H1 (cell line): ENCODE data around the gene CNTF. TPM values are rescaled to one million over a fixed set of nuclear protein-coding genes. Genes with fewer than 3 reads are reported as not detected.
A peak's percentile ranks its signal among the peaks of the same experiment; 100 is the strongest.

ENCODE experiments used
- CTCF ChIA-PET: fragments of 300-600 bp; sonication (Branson Sonifier 250); formaldehyde crosslinking; loops from one replicate; lab custom pipeline; 2021; ENCODE audit not compliant: partially characterized antibody; lab: Charles Lee
- POLR2A ChIA-PET: fragments of 300-600 bp; sonication (Branson Sonifier 250); formaldehyde crosslinking; loops from one replicate; lab custom pipeline; 2021; ENCODE audit warnings: inconsistent platforms; ENCODE audit not compliant: partially characterized antibody; lab: Charles Lee
- DNase-seq, 2 experiments: peaks; one replicate each; pipeline versions ENCODE4 v3.0.0 to v3.0.0-alpha.2; 2010 to 2022; ENCODE audit warnings: low spot score in 2 of 2, low read depth in 1 of 2, mixed read lengths in 1 of 2
- FAIRE-seq: peaks from 2 replicates; lab custom pipeline; 2011; peaks lifted over from hg19 to GRCh38; lab: Jason Lieb, UNC
- H2AFZ ChIP-seq: 2 replicates; pipeline ENCODE4 v1.8.1; 2012; ENCODE audit warnings: low read length, inconsistent platforms
- H2AK5ac ChIP-seq: 2 replicates; pipeline ENCODE4 v1.6.1; 2013; ENCODE audit warnings: low read depth, low read length
- H2BK120ac ChIP-seq: replicated peaks from 2 replicates; pipeline ENCODE3; 2013; ENCODE audit warnings: low read depth, low read length, inconsistent platforms
- H2BK12ac ChIP-seq: 2 replicates; pipeline ENCODE4 v1.6.1; 2013; ENCODE audit warnings: low read depth, low read length
- H2BK15ac ChIP-seq: 2 replicates; pipeline ENCODE4 v1.6.1; 2013; ENCODE audit warnings: low read length
- H2BK20ac ChIP-seq: 2 replicates; pipeline ENCODE4 v1.6.1; 2013; ENCODE audit warnings: low read length
- H2BK5ac ChIP-seq: 2 replicates; pipeline ENCODE4 v1.6.1; 2013; ENCODE audit warnings: low read depth, low read length
- H3K14ac ChIP-seq: 2 replicates; pipeline ENCODE4 v1.6.1; 2013; ENCODE audit warnings: inconsistent platforms; ENCODE audit not compliant: insufficient read length
- H3K18ac ChIP-seq: 2 replicates; pipeline ENCODE4 v1.6.1; 2013; ENCODE audit warnings: low read length; ENCODE audit errors: extremely low read depth
- H3K23ac ChIP-seq: 2 replicates; pipeline ENCODE4 v1.6.1; 2013; ENCODE audit warnings: inconsistent platforms; ENCODE audit not compliant: insufficient read length
- H3K23me2 ChIP-seq: 2 replicates; pipeline ENCODE4 v1.6.1; 2013; ENCODE audit warnings: low read depth, low read length
- H3K27ac ChIP-seq: 2 replicates; pipeline ENCODE4 v1.6.1; 2011; ENCODE audit warnings: low read depth, low read length, inconsistent platforms
- H3K27me3 ChIP-seq, 4 experiments: replicated peaks in 1 of 4; 1 replicate in 1 of 4; 2 replicates in 3 of 4; pipeline versions ENCODE4 v1.6.1 to v1.8.1; 2011 to 2013; ENCODE audit warnings: low read length in 3 of 4, mild to moderate bottlenecking in 3 of 4, inconsistent platforms in 2 of 4, mixed read lengths in 2 of 4, moderate library complexity in 1 of 4; ENCODE audit not compliant: control insufficient read depth in 3 of 4, insufficient read depth in 3 of 4; ENCODE audit errors: extremely low read depth in 1 of 4
- H3K36me3 ChIP-seq, 4 experiments: 2 replicates each; pipeline versions ENCODE4 v1.6.1 to v1.8.1; 2011 to 2013; ENCODE audit warnings: mild to moderate bottlenecking in 4 of 4, low read length in 3 of 4, moderate library complexity in 2 of 4, control low read depth in 1 of 4, inconsistent platforms in 1 of 4; ENCODE audit not compliant: insufficient read depth in 4 of 4, control insufficient read depth in 2 of 4
- H3K4ac ChIP-seq: replicated peaks from 2 replicates; pipeline ENCODE3; 2013; ENCODE audit warnings: low read length, low read depth, mixed read lengths, inconsistent platforms; ENCODE audit not compliant: insufficient read length
- H3K4me1 ChIP-seq, 4 experiments: replicated peaks in 1 of 4; 1 replicate in 1 of 4; 2 replicates in 3 of 4; pipeline versions ENCODE4 v1.6.1 to v1.8.1; 2011 to 2013; ENCODE audit warnings: low read length in 3 of 4, inconsistent platforms in 2 of 4, mixed read lengths in 1 of 4; ENCODE audit not compliant: insufficient read depth in 4 of 4, control insufficient read depth in 3 of 4
- H3K4me2 ChIP-seq, 2 experiments: 2 replicates each; pipeline versions ENCODE4 v1.6.1 to v1.8.1; 2011 to 2013; ENCODE audit warnings: low read depth in 2 of 2, low read length in 2 of 2, control low read depth in 1 of 2, inconsistent platforms in 1 of 2, mild to moderate bottlenecking in 1 of 2; ENCODE audit not compliant: insufficient read depth in 1 of 2
- H3K4me3 ChIP-seq, 4 experiments: fragments of 200-600, 300-600 bp in 1 of 4; sonication (generic), shearing (Covaris generic), sonication (Bioruptor Twin) in 1 of 4; 2 replicates each; pipeline versions ENCODE4 v1.5.1 to v1.8.1; 2011 to 2016; ENCODE audit warnings: low read length in 4 of 4, low read depth in 3 of 4, control low read depth in 2 of 4, inconsistent platforms in 2 of 4, mild to moderate bottlenecking in 2 of 4, mixed read lengths in 1 of 4, moderate library complexity in 1 of 4; ENCODE audit not compliant: insufficient read depth in 2 of 4; ENCODE audit errors: extremely low read depth in 1 of 4
- H3K56ac ChIP-seq: replicated peaks from 2 replicates; pipeline ENCODE3; 2013; ENCODE audit warnings: low read depth, mild to moderate bottlenecking, mixed read lengths, low read length, inconsistent platforms; ENCODE audit not compliant: insufficient read length
- H3K79me1 ChIP-seq: 2 replicates; pipeline ENCODE4 v1.6.1; 2013; ENCODE audit warnings: low read depth, low read length, control low read depth
- H3K79me2 ChIP-seq, 2 experiments: 2 replicates each; pipeline versions ENCODE4 v1.6.1 to v1.8.1; 2012 to 2013; ENCODE audit warnings: low read length in 2 of 2, mild to moderate bottlenecking in 2 of 2, inconsistent platforms in 1 of 2; ENCODE audit not compliant: insufficient read depth in 2 of 2, control insufficient read depth in 1 of 2
- H3K9ac ChIP-seq, 4 experiments: replicated peaks in 1 of 4; 1 replicate in 1 of 4; 2 replicates in 3 of 4; pipeline versions ENCODE4 v1.6.1 to v1.8.1; 2011 to 2013; ENCODE audit warnings: low read depth in 3 of 4, low read length in 3 of 4, control low read depth in 2 of 4, mild to moderate bottlenecking in 2 of 4, moderate library complexity in 2 of 4, inconsistent platforms in 1 of 4; ENCODE audit errors: extremely low read depth in 1 of 4
- H3K9me3 ChIP-seq, 2 experiments: 2 replicates each; pipeline versions ENCODE4 v1.6.1 to v1.8.1; 2012 to 2013; ENCODE audit warnings: mild to moderate bottlenecking in 2 of 2, moderate library complexity in 2 of 2, control low read depth in 1 of 2, inconsistent platforms in 1 of 2, low read depth in 1 of 2, low read length in 1 of 2, mixed read lengths in 1 of 2; ENCODE audit not compliant: insufficient read depth in 2 of 2
- H4K20me1 ChIP-seq, 2 experiments: replicated peaks in 1 of 2; 2 replicates each; pipeline versions ENCODE3 to v1.8.1; 2011 to 2013; ENCODE audit warnings: inconsistent platforms in 2 of 2, low read length in 2 of 2, mild to moderate bottlenecking in 1 of 2; ENCODE audit not compliant: insufficient read depth in 2 of 2, control insufficient read depth in 1 of 2
- H4K5ac ChIP-seq: 2 replicates; pipeline ENCODE4 v1.6.1; 2013; ENCODE audit warnings: low read length, low read depth, mixed read lengths, inconsistent platforms; ENCODE audit not compliant: insufficient read length
- H4K8ac ChIP-seq: 2 replicates; pipeline ENCODE4 v1.8.0; 2013; ENCODE audit warnings: mild to moderate bottlenecking, moderate library complexity, low read length, inconsistent platforms; ENCODE audit not compliant: insufficient read depth; ENCODE audit errors: extremely low read depth
- H4K91ac ChIP-seq: replicated peaks from 2 replicates; pipeline ENCODE3; 2013; ENCODE audit warnings: low read length, mixed read lengths, inconsistent platforms; ENCODE audit not compliant: insufficient read length
- CREB1 ChIP-seq: IDR thresholded peaks from 2 replicates; pipeline ENCODE4 v1.6.1; 2012; ENCODE audit warnings: inconsistent platforms
- MAFK ChIP-seq: IDR thresholded peaks from 2 replicates; pipeline ENCODE4 v1.6.1; 2012; ENCODE audit warnings: low read depth, mild to moderate bottlenecking, improper control_type of control experiment, low read length
- WGBS, 2 experiments: shearing (Covaris generic) in 1 of 2; methylation state at CpG; one replicate each; pipeline versions ENCODE4 v1.1.6 to v1.1.7; 2013 to 2015; ENCODE audit warnings: low lambda C conversion rate in 2 of 2, mixed read lengths in 2 of 2, inconsistent platforms in 1 of 2, low coverage in 1 of 2, missing lambda C conversion rate in 1 of 2; ENCODE audit not compliant: insufficient replicate concordance in 2 of 2, insufficient coverage in 1 of 2, insufficient read length in 1 of 2; ENCODE audit errors: extremely low coverage in 1 of 2, missing lambda C conversion rate in 1 of 2; 5-methylcytosine and 5-hydroxymethylcytosine counted together
- polyA plus RNA-seq, 7 experiments: library from polyadenylated mRNA; depleted of rRNA in 3 of 7; stranded (reverse) in 5 of 7; unstranded in 2 of 7; fragments of >200 nt in 5 of 7; fragments of 200-250 nt in 2 of 7; gene quantifications; 1 replicate in 5 of 7; 2 replicates in 1 of 7; 4 replicates in 1 of 7; pipeline versions ENCODE4 v1.2.1 to v1.2.3, GENCODE V29; 2011 to 2013; ENCODE audit warnings: missing spikeins in 2 of 7, mixed read lengths in 2 of 7
- total RNA-seq: library from RNA; stranded (reverse); fragmentation: NEBNext Ultra II Directional; extraction: Animal tissue kit (Norgen Biotek cat#: 25700); gene quantifications from 2 replicates; pipeline ENCODE4 v1.2.1, GENCODE V29; 2021

CNTF gene
- total and polyA plus RNA-seq, 2 of the 8 experiments (the other 6 are each of a cell fraction or from before 2014, with no cell fraction given) = 0.41 to 1.5 TPM

GRCh38 chr11:58615559-58615958 lies 6.9 kb upstream of the CNTF start:
- H2BK12ac ChIP-seq = no peak overlapping the region
- FAIRE-seq = no peak

More at GRCh38 chr11:58615559-58615958, 6.9 kb upstream of the CNTF start:
- Histone ChIP-seq H3K14ac (no peak overlapping the region), H4K8ac (no peak overlapping the region), H2BK5ac (no peak overlapping the region), H3K18ac (no peak overlapping the region), H3K4ac (no peak overlapping the region), H3K56ac (no peak overlapping the region), H3K4me2 (no peak overlapping the region), H4K5ac (no peak overlapping the region), H2BK15ac (no peak overlapping the region), H4K20me1 (no peaks in the 10 kb centered on the region), H3K23ac (no peak overlapping the region), H3K4me1 (no peaks in the 10 kb centered on the region), H2BK20ac (no peak overlapping the region), H3K79me1 (no peaks in the 10 kb centered on the region), H4K91ac (no peak overlapping the region), H2AFZ (no peak overlapping the region), H3K23me2 (no peaks in the 10 kb centered on the region), H3K27ac (no peak overlapping the region), H3K9ac (no peak overlapping the region), H2AK5ac (no peak overlapping the region), H3K79me2 (no peaks in the 10 kb centered on the region), H3K4me3 (no peak overlapping the region), H3K9me3 (no peaks in the 10 kb centered on the region), H2BK120ac (no peak overlapping the region), H3K27me3 (no peaks in the 10 kb centered on the region), H3K36me3 (peaks cover 29 to 95% (median 79%) of the 10 kb centered on the region in 4 experiments)
- CTCF ChIA-PET = interaction anchor here (0.7 kb wide), 1 partner anchor 995 kb away, joined by 3 read pairs; no protein-coding TSS in a partner anchor
- TF ChIP-seq MAFK (0 out of 2 replicates have a peak, but pooled peaks have one; percentile 35), CREB1 (no peak)
- DNase-seq = no peak
- 92% methylated on average over 1 of the region's 1 CpG; no CpG with 5 or more reads in 1 of the 2 experiments for WGBS, 2 experiments
- POLR2A ChIA-PET = no interaction called here
